Measurements from ENCODE around the gene TBCD.

The TBCD gene

GRCh38 chr17:82889496-82890338 lies 137.9 kb downstream of the TBCD start:
- DNase-seq: no peak

- DNase-seq: no peak
These were observed 138.5 kb downstream of the TBCD start for GRCh38 chr17:82890339-82890730.

GRCh38 chr17:82890926-82891678 lies 139.2 kb downstream of the TBCD start:
- no peak for DNase-seq

DNA sequence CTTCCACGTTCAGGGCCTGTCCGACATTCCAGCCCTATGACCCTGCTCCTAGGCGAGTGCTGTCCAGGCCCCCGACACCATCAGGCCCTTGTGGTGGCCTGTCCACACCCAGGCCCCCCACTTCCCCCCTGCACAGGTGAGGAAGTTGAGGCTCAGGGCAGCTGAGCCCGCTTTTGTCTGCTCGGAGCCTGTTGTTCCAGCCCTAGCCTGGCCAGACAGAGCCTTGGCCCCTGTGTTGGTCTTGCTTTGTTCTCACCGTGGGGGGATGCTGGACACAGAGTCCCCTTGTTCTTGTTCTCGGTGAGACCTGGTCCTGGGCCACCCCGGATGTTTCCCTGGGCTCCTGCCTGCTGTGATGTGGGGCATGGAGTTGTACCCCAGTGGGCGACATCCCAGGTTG lies 140.0 kb downstream of the TBCD start:
- no peak for DNase-seq

DNA sequence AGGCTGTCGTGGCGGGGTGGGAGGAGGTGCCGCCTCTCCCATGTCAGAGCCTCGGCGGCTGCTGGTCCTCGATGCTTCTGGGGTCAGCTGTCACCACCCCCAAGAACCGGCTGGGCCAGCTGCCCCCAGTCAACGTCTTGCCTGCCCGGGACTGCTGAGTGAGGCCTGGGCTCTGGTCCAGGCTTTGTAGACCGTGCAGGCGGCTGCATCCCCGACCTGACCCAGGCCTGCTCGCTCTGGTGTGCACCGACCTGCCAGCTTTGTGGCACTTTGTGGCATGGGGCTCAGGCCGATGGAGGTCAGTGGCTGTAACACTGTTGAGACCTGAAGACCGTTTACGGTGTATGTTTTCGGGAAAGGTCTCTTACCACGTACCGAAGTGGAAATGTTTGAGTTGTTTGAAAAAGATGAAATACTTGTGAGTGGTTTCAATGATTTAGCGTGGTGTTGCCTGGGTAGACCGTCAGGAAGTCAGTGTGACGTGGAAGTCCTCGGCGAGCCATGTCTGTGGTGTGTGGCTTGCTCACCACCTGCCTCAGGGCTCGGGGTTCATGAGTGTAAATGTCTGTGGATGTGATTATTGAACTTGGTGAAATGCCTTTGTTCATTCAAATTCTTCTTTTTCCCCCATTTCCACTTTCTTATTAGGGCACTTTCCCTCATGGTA lies 141.2 kb downstream of the TBCD start:
- DNase-seq: no peak

DNA sequence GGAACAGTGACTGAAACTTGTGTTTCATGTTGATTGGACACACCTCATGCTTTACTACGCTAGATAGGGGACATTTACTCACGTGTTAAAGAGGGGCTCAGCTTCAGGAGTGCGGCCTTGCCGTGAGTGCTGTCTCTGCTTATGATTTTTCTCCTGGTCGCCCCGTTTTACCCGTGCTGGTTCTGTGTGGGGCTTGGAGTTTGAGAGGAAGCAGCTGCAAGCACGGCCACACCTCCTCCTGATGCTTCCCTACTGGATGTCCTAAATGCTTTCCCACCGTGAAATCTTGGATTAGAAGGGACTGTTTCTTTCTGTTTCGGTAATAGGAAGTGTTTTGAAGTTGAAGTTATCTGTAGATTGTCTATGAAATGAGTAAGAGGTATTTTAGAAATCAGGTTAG lies 141.9 kb downstream of the TBCD start:
- DNase-seq: no peak

- no peak for DNase-seq
These were observed 142.5 kb downstream of the TBCD start for GRCh38 chr17:82894389-82894788.

DNA sequence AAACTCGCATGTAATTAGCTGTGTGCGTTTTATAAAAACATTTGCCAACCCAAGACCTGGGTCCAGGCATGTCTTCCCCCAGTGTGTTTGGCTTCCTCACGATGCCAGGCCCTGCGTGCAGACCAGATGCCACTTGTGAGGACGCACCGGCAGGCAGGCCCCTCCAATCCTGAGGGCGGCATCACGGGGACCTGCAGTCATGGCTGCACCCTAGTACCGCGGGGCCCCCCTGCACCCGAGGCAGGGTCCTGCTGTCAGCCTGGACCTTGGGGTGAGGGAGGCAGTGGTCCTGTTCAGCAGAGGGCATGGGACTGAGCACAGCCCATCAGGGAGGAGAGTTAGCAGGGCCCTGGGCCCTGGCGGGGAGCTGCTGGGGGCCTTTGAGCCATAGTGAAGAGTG lies 143.2 kb downstream of the TBCD start:
- no peak for DNase-seq

- DNase-seq: no peak
These were observed 144.5 kb downstream of the TBCD start for GRCh38 chr17:82896071-82897000.

GRCh38 chr17:82897514-82898249 lies 145.8 kb downstream of the TBCD start:
- DNase-seq: no peak

DNA sequence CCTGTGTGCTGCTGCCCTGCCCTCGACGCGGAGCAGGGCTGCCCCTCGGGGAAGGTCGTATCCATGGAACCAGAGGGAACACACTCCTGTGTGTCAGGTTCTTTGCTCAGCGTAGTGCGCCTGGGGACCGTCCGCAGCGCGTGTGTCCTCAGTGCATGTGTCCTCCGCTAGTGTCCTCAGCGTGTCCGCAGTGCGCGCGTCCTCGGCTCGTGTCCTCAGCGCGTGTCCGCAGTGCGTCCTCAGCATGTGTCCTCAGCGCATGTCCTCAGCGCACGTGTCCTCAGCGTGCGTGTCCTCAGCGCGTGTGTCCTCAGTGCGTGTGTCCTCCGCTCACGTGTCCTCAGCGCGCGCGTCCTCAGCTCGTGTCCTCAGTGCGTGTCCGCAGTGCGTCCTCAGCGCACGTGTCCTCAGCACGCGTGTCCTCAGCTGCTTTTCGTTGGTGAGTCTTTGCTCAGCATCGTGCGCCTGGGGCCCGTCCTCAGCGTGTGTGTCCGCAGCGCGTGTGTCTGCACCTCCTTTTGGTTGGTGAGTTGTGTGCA lies 147.2 kb downstream of the TBCD start:
- no peak for DNase-seq

DNA sequence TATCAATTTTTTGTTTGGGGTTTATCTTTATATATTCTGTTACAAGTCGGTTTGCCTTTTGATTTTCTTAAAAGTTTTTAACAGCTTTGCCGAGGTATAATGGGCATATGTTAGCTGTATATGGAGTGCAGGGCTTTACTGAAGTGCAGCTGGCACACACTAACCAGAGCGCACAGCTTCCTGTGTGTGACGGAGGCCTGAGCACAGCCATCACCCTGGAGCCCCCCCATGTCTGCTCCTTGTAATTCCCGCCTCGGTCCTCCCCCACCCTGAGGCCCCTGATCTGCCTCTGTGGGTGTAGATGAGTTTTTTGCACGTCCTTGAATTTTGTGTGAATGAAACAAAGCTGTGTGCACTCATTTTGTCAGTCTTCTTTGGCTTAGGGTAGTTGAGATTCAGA lies 148.1 kb downstream of the TBCD start:
- no peak for DNase-seq

GRCh38 chr17:82900741-82901140 lies 148.9 kb downstream of the TBCD start:
- DNase-seq: no peak

DNA sequence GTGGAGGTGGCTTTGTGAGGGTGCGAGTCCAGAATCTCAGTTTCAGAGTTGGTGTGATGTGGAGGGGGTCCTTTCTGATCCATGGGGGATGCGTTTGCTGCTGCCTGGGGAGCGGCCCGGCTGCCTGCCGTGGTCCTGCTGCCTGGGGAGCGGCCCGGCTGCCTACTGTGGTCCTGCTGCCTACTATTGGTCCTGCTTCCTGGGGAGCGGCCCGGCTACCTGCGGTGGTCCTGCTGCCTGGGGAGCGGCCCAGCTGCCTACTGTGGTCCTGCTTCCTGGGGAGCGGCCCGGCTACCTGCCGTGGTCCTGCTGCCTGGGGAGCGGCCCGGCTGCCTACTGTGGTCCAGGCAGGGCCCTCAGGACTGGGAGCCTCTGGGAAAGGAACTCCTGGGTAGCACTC lies 149.5 kb downstream of the TBCD start:
- no peak for DNase-seq

GRCh38 chr17:82901856-82902255 lies 150.0 kb downstream of the TBCD start:
- DNase-seq: no peak

DNA sequence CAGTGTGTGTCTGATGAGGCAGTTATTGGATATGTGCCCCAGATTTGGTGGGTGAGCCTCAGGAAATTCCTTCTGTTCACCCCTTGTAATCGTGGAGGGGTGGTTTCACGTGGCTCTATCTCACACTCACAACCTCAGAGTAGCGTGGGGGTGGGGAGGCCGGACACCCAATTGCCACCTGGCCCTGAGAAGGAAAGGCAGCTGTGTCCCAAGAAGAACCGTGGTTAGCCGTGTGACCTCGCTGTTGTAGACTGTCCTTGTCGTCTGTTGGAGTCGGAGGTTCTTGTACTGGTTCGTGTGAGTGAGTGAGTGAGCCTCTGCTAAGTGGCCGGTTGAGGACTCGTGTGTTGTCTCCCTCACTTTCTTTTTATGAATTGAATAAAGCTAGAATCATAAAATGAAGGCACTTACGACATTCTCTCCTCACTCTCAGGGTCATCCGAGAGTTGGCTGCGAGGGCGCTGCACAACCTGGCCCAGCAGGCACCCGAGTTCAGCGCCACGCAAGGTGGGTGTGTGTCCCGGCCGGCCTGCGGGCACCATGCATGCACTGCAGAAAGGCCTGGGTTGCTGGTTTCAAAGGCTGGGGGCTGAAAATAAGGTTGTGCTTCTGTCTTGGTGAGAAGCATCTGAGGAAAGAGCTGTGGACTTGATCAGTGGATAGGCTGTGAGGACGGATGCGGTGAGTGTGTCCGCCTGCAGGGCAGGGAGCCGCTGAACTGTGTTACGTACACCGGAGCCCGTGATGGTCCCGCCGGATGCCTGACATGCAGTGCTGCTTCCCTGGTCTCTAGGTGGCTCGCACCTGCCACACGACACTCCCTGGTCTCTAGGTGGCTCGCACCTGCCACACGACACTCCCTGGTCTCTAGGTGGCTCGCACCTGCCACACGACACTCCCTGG lies 151.4 kb downstream of the TBCD start:
- DNase-seq: no peak

GRCh38 chr17:82905130-82905529 lies 153.3 kb downstream of the TBCD start:
- DNase-seq: no peak

GRCh38 chr17:82907797-82908542 lies 156.1 kb downstream of the TBCD start:
- DNase-seq: no peak

- no peak for DNase-seq
These were observed 156.8 kb downstream of the TBCD start for GRCh38 chr17:82908543-82909160.
